ENCODE data around the gene PPOX. TPM values are rescaled to one million over a fixed set of nuclear protein-coding genes. Genes with fewer than 3 reads are reported as not detected.

The PPOX gene
- total RNA-seq, 1 donor from 2014 or later = 23.3 TPM

DNA sequence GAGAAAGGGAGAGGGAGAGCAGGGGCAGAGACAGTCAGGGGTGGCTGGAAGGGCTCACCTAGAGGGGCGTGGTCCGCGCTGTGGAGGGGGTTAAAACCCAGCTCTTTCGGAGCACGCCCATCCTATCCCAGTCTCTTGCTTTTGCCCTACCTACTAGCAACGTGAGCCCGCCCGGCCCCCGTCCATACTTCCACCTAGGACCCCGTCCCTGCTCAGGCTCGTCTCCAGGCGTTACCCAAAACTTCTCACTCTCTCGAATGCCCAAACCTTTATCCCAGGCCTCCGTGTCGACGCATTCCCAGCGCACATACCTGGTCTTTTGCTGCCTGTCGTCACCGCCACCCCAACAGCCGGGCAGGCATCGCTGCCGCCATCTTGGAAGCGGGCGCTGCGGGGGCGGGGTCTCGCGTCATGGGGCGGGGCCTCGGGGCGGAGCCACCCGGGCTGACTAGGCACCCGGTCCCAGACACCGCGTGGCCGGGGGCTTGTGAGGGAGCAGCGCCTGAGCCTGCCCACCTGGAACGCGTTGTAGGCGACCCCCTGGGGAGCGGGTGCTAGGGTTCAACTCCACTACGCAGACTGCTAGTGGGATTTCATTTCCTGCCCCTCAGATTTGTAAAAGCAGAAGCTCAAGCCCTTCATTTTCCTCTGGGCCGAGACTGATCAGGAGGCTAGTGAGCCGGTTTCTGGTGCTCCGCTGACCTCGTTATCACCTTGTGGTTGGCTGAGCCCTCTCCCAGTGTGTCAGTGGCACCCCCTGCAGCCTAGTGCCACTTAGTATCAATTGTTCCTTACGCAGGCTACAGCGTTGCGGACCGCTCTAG, 11.1 kb downstream of the PPOX start, which contains the start of gene B4GALT3:
Gene B4GALT3, minus strand, starts transcription at position 396 of the 824 bp plus-strand sequence. CDS start 1,447 bp downstream, outside the sequence.
- DNase-seq (peak; percentile 96), ATAC-seq (peak; percentile 97)
- peaks cover 27% of the 10 kb centered on the region for H3K4me1 ChIP-seq
- no peaks in the 10 kb centered on the region for H3K27me3 ChIP-seq
- peak within 1 kb of the TSS; percentile 88 for H3K4me3 ChIP-seq
- peaks cover 36% of the 10 kb centered on the region for H3K36me3 ChIP-seq
- H3K27ac ChIP-seq = peak within 1 kb of the TSS; percentile 90
- TF ChIP-seq, protein P1, sequence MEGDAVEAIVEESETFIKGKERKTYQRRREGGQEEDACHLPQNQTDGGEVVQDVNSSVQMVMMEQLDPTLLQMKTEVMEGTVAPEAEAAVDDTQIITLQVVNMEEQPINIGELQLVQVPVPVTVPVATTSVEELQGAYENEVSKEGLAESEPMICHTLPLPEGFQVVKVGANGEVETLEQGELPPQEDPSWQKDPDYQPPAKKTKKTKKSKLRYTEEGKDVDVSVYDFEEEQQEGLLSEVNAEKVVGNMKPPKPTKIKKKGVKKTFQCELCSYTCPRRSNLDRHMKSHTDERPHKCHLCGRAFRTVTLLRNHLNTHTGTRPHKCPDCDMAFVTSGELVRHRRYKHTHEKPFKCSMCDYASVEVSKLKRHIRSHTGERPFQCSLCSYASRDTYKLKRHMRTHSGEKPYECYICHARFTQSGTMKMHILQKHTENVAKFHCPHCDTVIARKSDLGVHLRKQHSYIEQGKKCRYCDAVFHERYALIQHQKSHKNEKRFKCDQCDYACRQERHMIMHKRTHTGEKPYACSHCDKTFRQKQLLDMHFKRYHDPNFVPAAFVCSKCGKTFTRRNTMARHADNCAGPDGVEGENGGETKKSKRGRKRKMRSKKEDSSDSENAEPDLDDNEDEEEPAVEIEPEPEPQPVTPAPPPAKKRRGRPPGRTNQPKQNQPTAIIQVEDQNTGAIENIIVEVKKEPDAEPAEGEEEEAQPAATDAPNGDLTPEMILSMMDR (IDR thresholded peaks at IDR 0.05) = peak; percentile 29
- H3K9me3 ChIP-seq = no peaks in the 10 kb centered on the region
- intact Hi-C loops (cut with DNase I) = no loop called here

DNA sequence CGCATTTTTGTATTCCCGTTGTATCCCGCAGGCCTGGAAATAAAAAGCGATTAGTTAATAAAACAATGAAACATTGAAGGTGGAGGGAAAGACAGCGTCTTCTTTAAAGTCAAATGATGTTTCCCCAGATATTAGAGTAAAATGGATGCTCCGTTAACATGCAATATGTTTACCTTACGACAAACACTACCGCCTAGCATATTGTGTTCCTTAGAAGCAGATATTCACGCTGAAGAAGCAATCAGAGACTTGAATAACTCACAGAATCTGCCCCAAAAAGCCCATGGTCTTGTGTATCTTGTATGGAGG, 11.7 kb downstream of the PPOX start:
- Histone ChIP-seq H3K27me3 (no peaks in the 10 kb centered on the region), H3K36me3 (peaks cover 30% of the 10 kb centered on the region), H3K27ac (peak overlapping the region; percentile 90), H3K9me3 (no peaks in the 10 kb centered on the region), H3K4me1 (peaks cover 26% of the 10 kb centered on the region), H3K4me3 (peak overlapping the region; percentile 88)
- intact Hi-C loops (cut with DNase I) = no loop called here
- ATAC-seq (no peak), DNase-seq (no peak)
- TF ChIP-seq, protein P1 (IDR thresholded peaks at IDR 0.05) = no peak

DNA sequence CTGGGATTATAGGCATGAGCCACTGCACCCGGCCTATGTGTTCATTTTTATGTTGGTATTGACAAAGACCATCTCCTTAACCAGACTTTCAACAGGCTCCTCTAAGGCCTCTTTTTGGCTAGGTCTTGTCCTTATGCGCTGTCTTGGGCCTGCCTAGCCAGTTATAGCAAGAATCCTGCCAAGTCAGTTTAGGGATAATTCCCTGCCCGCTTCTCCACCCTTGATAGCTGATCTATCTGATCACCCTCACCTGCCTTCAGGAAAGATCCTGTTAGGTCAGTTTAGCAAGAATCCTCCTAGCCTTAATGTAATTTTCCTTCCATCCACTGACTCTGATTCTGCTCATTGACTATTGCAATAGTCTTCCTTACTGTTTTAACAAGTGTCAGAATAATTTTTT, 13.5 kb downstream of the PPOX start:
- DNase-seq = peak; percentile 9
- no peak for ATAC-seq
- H3K4me3 ChIP-seq = no peak overlapping the region
- H3K9me3 ChIP-seq = no peaks in the 10 kb centered on the region
- peaks cover 36% of the 10 kb centered on the region for H3K4me1 ChIP-seq
- H3K27me3 ChIP-seq = no peaks in the 10 kb centered on the region
- no peak overlapping the region for H3K27ac ChIP-seq
- H3K36me3 ChIP-seq = peaks cover 12% of the 10 kb centered on the region
- TF ChIP-seq, protein P1 (IDR thresholded peaks at IDR 0.05) = no peak
- intact Hi-C loops (cut with DNase I) = no loop called here

DNA sequence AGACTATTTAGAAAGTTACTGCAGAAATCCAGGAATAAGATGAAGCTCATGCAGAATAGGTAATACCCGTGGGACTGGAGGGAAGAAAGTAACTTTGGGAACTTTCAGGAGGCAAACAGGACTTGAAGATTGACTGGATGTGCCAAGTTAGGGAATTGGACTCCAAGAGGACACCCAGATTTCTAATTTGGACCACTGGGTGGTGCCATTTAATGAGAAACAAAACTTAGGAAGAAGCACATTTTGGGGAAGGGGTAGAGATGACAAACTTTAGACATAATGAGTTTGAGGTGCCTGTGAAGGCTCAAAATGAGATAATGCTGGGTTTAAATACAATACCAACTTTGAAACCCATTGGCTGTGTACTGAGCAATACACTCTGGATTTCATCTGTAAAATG, 14.4 kb downstream of the PPOX start:
- ATAC-seq = no peak
- Histone ChIP-seq H3K27ac (no peak overlapping the region), H3K4me3 (no peak overlapping the region), H3K27me3 (no peaks in the 10 kb centered on the region), H3K4me1 (peaks cover 42% of the 10 kb centered on the region), H3K36me3 (peaks cover 3% of the 10 kb centered on the region), H3K9me3 (no peaks in the 10 kb centered on the region)
- intact Hi-C loops (cut with DNase I) = no loop called here
- no peak for DNase-seq
- TF ChIP-seq, protein P1 (IDR thresholded peaks at IDR 0.05) = peak; percentile 38

DNA sequence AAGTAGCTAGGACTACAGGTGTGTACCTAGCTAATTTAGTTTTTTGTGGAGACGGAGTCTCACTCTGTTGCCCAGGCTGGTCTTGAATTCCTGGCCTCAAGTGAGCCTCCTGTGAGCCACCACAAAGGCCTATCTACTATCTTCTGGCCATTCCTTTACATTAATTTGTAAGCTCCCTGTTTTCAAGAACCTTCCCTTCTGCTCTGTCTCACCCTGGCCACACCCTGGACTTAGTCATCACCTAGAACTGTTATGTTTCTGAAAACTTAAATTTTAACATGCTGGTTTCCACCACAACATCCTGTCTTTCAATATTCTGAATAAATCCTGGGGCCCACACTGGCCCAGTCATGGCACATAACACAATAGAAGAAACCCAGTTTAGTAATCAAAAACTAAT, 16.0 kb downstream of the PPOX start:
- ATAC-seq (no peak), DNase-seq (peak; percentile 29)
- H3K4me1 ChIP-seq = peaks cover 47% of the 10 kb centered on the region
- H3K27me3 ChIP-seq = no peaks in the 10 kb centered on the region
- H3K4me3 ChIP-seq = no peak overlapping the region
- H3K9me3 ChIP-seq = no peaks in the 10 kb centered on the region
- intact Hi-C loops (cut with DNase I) = no loop called here
- H3K36me3 ChIP-seq = no peaks in the 10 kb centered on the region
- peak overlapping the region; percentile 65 for H3K27ac ChIP-seq
- TF ChIP-seq, protein P1 (IDR thresholded peaks at IDR 0.05) = no peak
